Stimulated activated naive B cell treated with anti-CD40 and anti-IgM and Interleukin-4, amounts not matched to agents 10 μg/mL and 1 μg/mL and 100 μg/mL, for 72 hours (primary cell): ENCODE data around the gene ZNF831.

ENCODE experiments used
- ATAC-seq, 2 donors: fragments of 150-1000 bp; cut with Tn5 transposase; replicated peaks; 2 replicates each; pipeline ENCODE4 v1.10.0; 2021; ENCODE audit warnings: moderate library complexity in 1 of 2
- DNase-seq: peaks from one replicate; pipeline ENCODE4 v3.0.0; 2021
- H3K27ac Mint-ChIP-seq: one replicate; pipeline ENCODE4 v1.8.0; 2022; ENCODE audit warnings: mild to moderate bottlenecking, mixed read lengths
- H3K27me3 Mint-ChIP-seq, 2 donors: one replicate each; pipeline ENCODE4 v1.8.0; 2022; ENCODE audit warnings: mixed read lengths in 2 of 2
- H3K36me3 Mint-ChIP-seq, 2 donors: one replicate each; pipeline ENCODE4 v1.8.0; 2022; ENCODE audit warnings: mixed read lengths in 2 of 2, mild to moderate bottlenecking in 1 of 2
- H3K4me1 Mint-ChIP-seq, 2 donors: one replicate each; pipeline ENCODE4 v1.8.0; 2022; ENCODE audit warnings: mixed read lengths in 2 of 2, mild to moderate bottlenecking in 1 of 2
- H3K4me3 Mint-ChIP-seq, 2 donors: one replicate each; pipeline ENCODE4 v1.8.0; 2022; ENCODE audit warnings: mild to moderate bottlenecking in 2 of 2, mixed read lengths in 2 of 2, moderate library complexity in 1 of 2
- H3K9me3 Mint-ChIP-seq, 2 donors: one replicate each; pipeline ENCODE4 v1.8.0; 2022; ENCODE audit warnings: mixed read lengths in 2 of 2, mild to moderate bottlenecking in 1 of 2

Gene ZNF831

DNA sequence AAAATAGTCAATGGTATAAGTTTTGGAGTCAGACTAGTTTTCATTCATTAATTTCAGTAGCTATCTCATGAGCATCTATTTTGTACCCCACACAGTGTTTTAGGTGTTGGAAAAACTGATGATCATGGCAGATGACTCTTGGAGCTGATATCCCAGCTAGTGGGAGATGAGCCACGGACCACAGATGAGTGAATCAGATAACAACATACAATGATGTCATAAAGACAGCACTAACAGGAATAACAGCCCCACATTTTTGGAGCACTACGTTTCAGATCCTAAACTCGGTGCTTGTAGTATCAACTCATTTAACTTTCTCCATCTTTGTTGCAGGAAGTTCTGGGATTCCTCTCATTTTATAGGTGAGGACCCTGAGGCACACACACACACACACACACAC is 69.0 kb downstream of the ZNF831 start:
- H3K4me1 Mint-ChIP-seq = peaks cover 0 to 7% of the 10 kb centered on the region in 2 donors
- no peaks in the 10 kb centered on the region for H3K27me3 Mint-ChIP-seq
- DNase-seq (no peak), ATAC-seq (no peak)
- peaks cover 21 to 25% of the 10 kb centered on the region in 2 donors for H3K36me3 Mint-ChIP-seq
- H3K4me3 Mint-ChIP-seq = no peak overlapping the region
- H3K9me3 Mint-ChIP-seq = peaks cover 3 to 7% of the 10 kb centered on the region in 2 donors
- H3K27ac Mint-ChIP-seq = no peak overlapping the region

DNA sequence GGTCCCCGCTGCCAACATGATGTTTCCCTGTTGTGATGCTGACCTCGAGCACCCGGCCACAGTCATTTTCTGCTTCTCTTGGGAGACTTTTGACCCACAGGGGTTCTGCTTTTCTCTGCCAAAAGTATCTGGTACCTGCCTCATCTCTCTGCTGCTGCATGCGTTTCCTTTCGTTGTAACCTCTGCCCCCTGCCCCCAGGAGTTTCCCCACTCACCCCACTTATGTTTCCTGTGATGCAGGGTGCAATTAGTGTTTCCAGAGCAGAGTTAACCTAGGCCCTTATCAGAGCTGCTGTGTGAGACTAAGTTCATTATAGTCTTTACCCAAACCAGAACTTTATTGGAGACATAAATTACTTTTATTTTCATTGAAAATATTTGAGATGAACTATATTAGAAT is 71.6 kb downstream of the ZNF831 start:
- Mint-ChIP-seq H3K9me3 (no peaks in the 10 kb centered on the region), H3K27ac (peak overlapping the region; percentile 10), H3K4me1 (peaks cover 0 to 7% of the 10 kb centered on the region in 2 donors), H3K36me3 (peaks cover 17 to 19% of the 10 kb centered on the region in 2 donors), H3K27me3 (no peaks in the 10 kb centered on the region), H3K4me3 (no peak overlapping the region)
- no peak for DNase-seq
- peak; percentile 63 to 71 for ATAC-seq

DNA sequence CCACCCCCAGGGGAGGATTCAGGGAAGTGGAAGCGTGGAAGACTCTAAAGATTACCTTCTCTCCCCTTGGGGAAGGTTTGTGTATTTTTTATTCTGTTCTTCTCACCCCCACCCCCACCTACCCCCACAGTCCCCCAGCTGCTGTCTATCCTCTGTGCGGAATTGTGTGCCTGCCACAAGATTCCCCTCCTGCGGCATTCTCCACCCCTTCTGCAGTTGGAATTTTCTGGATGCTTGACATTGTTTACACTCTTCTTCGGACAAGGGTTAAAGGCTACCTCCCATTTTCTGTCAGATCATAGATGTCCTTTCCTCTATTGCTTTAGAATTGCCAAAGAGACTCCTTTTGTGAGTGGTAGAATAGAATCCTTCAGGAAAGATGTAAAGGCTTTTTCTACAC is 76.4 kb downstream of the ZNF831 start:
- ATAC-seq = no peak
- no peak for DNase-seq
- Mint-ChIP-seq H3K36me3 (peaks cover 16 to 21% of the 10 kb centered on the region in 2 donors), H3K4me1 (peaks cover 0 to 4% of the 10 kb centered on the region in 2 donors), H3K27me3 (no peaks in the 10 kb centered on the region), H3K9me3 (no peaks in the 10 kb centered on the region), H3K27ac (no peak overlapping the region), H3K4me3 (no peak overlapping the region)

DNA sequence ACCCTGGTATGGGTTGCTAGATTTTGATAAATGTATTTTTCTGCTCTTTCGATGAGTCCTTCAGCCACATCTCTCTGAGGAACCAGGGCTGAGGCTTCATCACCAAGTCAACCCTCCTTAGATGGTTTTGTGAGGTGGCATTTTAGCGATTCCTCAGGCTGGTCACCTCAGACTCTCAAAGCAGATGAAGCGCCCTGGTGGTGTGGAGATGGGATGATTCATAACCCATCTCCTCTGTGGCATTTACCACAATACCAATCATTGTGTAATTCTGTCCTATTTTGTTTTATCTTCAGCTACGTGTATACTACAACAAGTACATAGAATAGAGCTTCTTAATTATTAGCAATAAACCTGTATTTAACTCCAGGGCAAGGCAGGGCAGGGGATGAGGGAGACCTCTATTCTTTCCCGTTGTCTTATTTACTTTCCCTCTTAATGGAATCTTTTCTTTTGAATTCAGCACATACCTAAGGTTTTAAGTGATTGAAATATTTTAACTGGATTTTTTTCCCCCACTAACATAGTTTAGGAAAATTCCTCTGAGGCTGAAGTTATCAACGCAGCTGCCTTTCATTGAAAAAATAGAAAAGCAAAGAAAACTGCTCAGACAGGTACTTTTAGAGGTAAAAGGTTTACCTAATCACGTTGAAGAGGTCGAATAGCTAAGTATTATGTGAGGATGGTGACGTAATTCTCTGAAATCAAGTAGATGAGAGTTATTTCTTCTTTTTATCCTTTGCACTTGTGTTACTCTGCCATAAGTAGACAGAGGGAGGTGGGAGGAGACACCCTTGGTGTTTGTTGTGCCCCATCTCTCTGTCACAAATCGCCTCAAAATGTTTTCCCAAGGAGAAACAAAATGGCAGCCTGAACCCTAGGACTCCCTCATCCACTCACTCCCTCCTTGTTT is 79.3 kb downstream of the ZNF831 start:
- peaks cover 14 to 20% of the 10 kb centered on the region in 2 donors for H3K36me3 Mint-ChIP-seq
- no peak overlapping the region for H3K4me3 Mint-ChIP-seq

DNA sequence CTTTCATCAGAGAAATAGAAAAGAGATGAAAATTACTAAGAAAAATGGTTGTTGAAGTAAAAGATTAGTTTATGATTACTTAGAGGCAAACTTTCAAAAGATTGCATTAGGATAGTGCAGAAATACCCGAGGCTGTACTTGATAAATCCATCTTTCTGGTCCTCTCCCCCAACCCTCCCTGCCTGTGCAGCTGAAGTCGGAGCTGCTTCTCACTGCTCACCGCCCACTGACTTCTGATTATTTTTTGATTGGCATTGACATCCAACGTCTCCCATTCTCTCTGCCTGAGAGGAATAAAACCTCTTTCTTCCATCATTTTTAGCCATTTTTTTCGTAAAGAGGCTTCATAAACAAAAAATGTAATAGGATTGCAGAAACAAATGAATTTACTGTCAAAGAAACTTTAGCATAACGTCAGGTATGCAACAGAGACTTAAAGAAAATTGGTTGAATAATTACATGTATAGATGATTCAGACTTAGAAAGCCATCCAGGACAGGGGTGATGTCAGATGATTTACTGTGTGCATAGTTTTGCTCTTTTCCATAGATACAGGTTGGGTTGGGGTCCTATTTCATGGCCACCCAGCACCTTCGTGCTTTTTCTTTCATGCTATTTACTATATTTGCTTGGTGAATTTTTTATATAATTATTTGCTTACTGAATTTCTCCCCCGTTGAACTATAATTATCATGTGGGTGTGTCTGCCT is 83.2 kb downstream of the ZNF831 start:
- Mint-ChIP-seq H3K27me3 (no peaks in the 10 kb centered on the region), H3K9me3 (peaks cover 2 to 7% of the 10 kb centered on the region in 2 donors), H3K4me3 (no peak overlapping the region), H3K4me1 (peaks cover 0 to 1% of the 10 kb centered on the region in 2 donors), H3K27ac (no peak overlapping the region), H3K36me3 (peaks cover 33 to 34% of the 10 kb centered on the region in 2 donors)
- no peak for ATAC-seq
- no peak for DNase-seq

More for the DNA sequence above, 79.3 kb downstream of the ZNF831 start:
- no peak for DNase-seq
- Mint-ChIP-seq H3K4me1 (no peaks in the 10 kb centered on the region), H3K9me3 (no peaks in the 10 kb centered on the region), H3K27ac (no peak overlapping the region), H3K27me3 (no peaks in the 10 kb centered on the region)
- ATAC-seq = no peak

DNA sequence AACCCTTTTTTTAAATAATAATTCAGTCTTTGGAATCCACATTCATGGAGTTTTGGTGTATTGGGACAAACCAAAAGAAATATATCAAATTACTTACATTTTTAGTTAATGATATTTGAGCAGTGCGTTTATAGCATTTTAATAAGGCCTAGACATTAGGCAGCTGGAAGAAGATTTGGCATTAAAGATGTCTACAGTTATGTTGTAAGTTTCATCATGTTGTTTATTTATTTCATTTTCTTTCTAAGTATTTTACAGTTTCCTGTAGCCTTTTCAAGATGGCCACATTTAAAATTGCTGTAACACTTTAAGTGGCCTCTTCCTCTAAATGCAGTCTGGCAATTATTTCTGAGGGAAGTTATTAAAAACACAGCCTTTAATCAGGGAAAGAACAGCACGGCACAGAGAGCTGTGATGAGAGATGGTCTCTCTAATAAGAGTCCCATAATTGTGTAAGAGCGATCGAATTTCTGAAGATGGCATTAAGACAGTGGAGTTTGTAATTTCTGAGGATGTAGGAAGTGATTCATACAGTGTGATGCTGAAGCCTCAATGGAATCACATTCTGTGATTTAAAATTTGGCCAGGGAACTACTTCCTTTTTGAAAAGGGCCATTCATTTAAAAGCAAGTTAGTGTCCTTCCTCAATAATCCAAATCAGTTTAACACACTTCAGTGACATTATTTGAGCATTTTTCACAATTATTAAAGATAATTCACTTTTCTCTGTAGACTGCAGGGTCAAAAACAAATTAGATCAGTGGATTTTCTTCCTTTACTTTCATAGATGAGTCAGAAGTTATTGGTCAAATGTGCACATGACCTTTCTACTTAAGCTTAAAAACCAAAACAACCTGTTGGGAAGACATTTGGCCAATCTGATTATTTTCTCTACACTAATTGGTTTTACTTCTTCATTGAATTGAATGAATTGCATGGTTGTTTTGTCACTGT is 84.4 kb downstream of the ZNF831 start:
- no peak overlapping the region for H3K4me3 Mint-ChIP-seq
- peaks cover 3 to 9% of the 10 kb centered on the region in 2 donors for H3K9me3 Mint-ChIP-seq
- H3K27ac Mint-ChIP-seq = no peak overlapping the region
- DNase-seq (no peak), ATAC-seq (no peak)
- H3K4me1 Mint-ChIP-seq = peaks cover 5 to 9% of the 10 kb centered on the region in 2 donors
- no peaks in the 10 kb centered on the region for H3K27me3 Mint-ChIP-seq
- peaks cover 38 to 40% of the 10 kb centered on the region in 2 donors for H3K36me3 Mint-ChIP-seq

DNA sequence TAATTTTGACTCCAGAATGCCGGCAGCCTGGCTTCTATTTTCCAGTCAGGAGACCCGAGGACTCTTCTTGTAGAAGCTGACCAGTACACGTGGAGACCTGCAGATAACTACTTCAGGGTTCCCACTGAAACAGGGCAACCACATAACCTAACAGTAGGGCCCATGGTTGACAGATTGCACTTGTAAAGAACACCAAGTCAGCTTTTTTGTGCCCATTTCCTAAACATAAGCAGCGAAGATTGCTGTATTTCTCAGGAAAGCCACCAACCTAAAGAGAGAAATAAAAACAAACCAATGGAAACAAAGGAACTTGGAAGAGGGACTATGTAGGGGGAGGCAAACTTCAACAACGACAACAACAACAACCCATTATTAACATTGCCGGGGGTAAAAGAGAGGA is 86.7 kb downstream of the ZNF831 start:
- ATAC-seq (no peak), DNase-seq (no peak)
- H3K4me1 Mint-ChIP-seq = peaks cover 14 to 21% of the 10 kb centered on the region in 2 donors
- no peaks in the 10 kb centered on the region for H3K27me3 Mint-ChIP-seq
- H3K4me3 Mint-ChIP-seq = no peak overlapping the region
- peaks cover 41 to 42% of the 10 kb centered on the region in 2 donors for H3K36me3 Mint-ChIP-seq
- no peak overlapping the region for H3K27ac Mint-ChIP-seq
- H3K9me3 Mint-ChIP-seq = peaks cover 3 to 9% of the 10 kb centered on the region in 2 donors

DNA sequence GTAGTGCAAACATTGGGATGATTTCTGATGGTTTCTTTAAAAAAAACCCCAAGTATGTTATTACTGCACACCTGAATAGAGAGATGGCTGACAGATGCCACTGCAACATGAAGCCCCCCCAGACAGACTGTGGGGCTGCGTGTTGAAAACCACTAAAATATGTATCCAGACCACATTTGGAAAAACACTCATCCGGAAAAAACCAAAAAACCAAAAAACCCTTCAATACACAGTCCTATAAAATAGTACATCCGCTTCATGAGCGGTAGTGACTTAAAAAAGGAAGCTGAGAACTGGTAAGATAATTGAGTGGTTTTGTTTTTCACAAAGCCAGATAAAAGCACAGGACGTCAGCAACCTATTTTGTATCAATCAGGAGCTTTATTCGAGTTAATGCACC is 89.7 kb downstream of the ZNF831 start:
- Mint-ChIP-seq H3K4me3 (peak overlapping the region in 1 of 2 donors; percentile 36), H3K27ac (peak overlapping the region; percentile 51), H3K27me3 (no peaks in the 10 kb centered on the region), H3K9me3 (peaks cover 3 to 9% of the 10 kb centered on the region in 2 donors), H3K4me1 (peaks cover 20 to 29% of the 10 kb centered on the region in 2 donors), H3K36me3 (peaks cover 34 to 39% of the 10 kb centered on the region in 2 donors)
- ATAC-seq = peak; percentile 59 to 64
- no peak for DNase-seq

DNA sequence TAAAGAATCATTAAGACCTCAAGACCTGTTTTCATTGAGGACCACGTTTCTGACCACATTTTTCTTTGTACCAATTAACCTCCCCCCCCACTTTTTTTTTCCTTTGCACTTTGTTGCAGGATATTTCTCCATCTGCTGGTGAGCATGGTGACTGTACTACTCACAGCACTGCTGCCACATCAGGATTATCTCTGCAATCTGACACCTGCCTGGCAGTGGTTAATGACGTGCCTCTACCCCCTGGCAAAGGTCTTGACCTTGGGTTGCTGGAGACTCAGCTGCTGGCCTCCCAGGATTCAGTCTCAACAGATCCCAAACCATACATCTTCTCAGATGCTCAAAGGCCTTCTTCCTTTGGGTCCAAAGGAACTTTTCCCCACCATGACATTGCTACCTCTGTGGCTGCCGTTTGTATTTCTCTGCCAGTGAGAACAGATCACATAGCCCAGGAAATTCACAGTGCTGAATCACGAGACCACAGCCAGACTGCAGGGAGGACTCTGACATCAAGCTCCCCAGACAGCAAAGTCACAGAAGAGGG is 90.2 kb downstream of the ZNF831 start:
- ATAC-seq = peak; percentile 50 to 52
- H3K27ac Mint-ChIP-seq = peak overlapping the region; percentile 31

DNA sequence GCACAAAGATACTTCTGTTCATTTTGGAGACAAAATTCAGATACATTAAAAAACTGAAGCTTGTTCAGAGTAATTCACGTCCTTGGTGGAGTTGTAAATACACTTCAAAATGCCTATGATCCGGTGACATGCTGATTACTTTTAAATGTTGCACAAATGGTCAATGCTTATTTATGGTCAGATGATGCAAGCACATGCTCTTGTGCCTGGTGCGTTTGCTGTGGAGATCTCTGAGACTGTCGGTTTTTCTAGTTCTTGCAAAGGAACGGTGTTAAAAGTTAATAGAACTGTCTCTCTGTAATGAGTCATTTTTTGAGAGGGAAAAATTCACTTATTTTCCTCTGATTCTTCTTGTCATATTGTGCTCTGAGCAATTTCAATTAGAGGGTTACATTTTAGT is 91.6 kb downstream of the ZNF831 start:
- Mint-ChIP-seq H3K27ac (no peak overlapping the region), H3K9me3 (peaks cover 3 to 9% of the 10 kb centered on the region in 2 donors), H3K4me3 (no peak overlapping the region), H3K4me1 (peaks cover 18 to 33% of the 10 kb centered on the region in 2 donors), H3K27me3 (no peaks in the 10 kb centered on the region), H3K36me3 (peaks cover 22 to 28% of the 10 kb centered on the region in 2 donors)
- no peak for ATAC-seq
- DNase-seq = no peak

More for the DNA sequence above, 90.2 kb downstream of the ZNF831 start:
- no peaks in the 10 kb centered on the region for H3K27me3 Mint-ChIP-seq
- peaks cover 18 to 33% of the 10 kb centered on the region in 2 donors for H3K4me1 Mint-ChIP-seq
- DNase-seq = no peak
- no peak overlapping the region for H3K4me3 Mint-ChIP-seq
- peaks cover 31 to 37% of the 10 kb centered on the region in 2 donors for H3K36me3 Mint-ChIP-seq
- peaks cover 3 to 9% of the 10 kb centered on the region in 2 donors for H3K9me3 Mint-ChIP-seq

DNA sequence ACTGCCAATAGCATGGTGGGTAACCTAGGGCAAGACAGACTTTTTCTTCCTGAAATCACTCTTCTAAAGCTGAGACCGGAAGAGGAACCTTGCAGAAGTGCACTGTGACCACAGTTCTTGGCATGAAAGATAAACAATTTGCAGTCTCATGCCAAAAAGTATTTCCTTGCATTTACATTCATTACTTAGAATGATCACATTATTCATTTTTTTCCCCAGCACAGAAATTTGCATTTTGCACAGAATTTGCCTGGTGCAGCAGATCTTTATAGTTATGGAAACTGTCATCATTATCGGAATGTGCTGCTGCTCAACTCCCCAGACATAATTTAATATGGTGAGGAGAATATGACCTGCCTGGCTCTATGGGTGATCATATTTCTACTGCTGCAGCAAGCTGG is 94.6 kb downstream of the ZNF831 start:
- peaks cover 5 to 7% of the 10 kb centered on the region in 2 donors for H3K36me3 Mint-ChIP-seq
- DNase-seq (no peak), ATAC-seq (peak; percentile 55 to 58)
- peak overlapping the region; percentile 47 for H3K27ac Mint-ChIP-seq
- H3K4me3 Mint-ChIP-seq = no peak overlapping the region
- H3K4me1 Mint-ChIP-seq = peaks cover 13 to 22% of the 10 kb centered on the region in 2 donors
- no peaks in the 10 kb centered on the region for H3K9me3 Mint-ChIP-seq
- peaks cover 0 to 8% of the 10 kb centered on the region in 2 donors for H3K27me3 Mint-ChIP-seq

DNA sequence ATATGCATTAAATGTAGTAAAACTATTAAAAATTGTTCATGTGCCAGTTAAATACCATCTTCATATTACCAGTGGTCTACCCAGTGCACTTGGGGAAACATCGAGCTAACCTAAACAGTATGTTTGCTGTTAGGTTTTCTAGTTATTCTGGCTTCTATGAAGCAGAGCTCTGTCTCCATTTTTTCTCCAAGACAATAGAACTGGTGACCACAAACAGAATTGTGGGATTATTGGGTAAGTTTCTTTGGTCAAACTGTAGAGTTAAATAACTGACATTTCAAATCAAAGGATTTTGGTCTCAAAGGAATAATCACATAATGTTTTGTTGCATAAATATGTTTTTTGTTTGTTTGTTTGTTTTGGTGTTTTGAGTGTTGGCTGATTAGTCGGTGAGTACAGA is 96.3 kb downstream of the ZNF831 start:
- Mint-ChIP-seq H3K27me3 (peaks cover 5 to 26% of the 10 kb centered on the region in 2 donors), H3K9me3 (no peaks in the 10 kb centered on the region), H3K27ac (peak overlapping the region; percentile 11), H3K4me1 (peaks cover 6 to 12% of the 10 kb centered on the region in 2 donors), H3K36me3 (peaks cover 3 to 4% of the 10 kb centered on the region in 2 donors), H3K4me3 (no peak overlapping the region)
- no peak for DNase-seq
- no peak for ATAC-seq

DNA sequence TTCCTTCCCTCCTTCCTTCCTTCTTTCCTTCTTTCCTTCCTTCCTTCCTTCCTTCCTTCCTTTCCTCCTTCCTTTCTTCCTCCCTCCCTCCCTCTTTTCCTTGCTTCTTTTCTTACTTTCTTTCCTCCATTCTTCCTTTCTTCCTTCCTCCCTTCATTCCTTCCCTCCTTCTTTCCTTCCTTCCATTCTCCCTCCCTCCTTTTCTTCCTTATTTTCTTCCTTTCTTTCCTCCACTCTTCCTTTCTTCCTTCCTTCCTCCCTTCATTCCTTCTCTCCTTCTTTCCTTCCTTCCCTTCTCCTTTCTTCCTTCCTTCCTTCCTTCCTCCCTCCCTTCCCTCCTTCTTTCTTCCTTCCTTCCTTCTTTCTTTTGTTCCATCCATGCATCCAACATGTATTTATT is 101.7 kb downstream of the ZNF831 start:
- H3K27ac Mint-ChIP-seq = no peak overlapping the region

More for the DNA sequence above, 101.7 kb downstream of the ZNF831 start:
- H3K4me1 Mint-ChIP-seq = peaks cover 0 to 4% of the 10 kb centered on the region in 2 donors
- no peaks in the 10 kb centered on the region for H3K9me3 Mint-ChIP-seq
- H3K36me3 Mint-ChIP-seq = no peaks in the 10 kb centered on the region
- DNase-seq (no peak), ATAC-seq (no peak)
- H3K27me3 Mint-ChIP-seq = peaks cover 17 to 50% of the 10 kb centered on the region in 2 donors
- no peak overlapping the region for H3K4me3 Mint-ChIP-seq
